SU-DHL-6 (cell line): Measurements from ENCODE around the gene MYOZ3.

ENCODE experiments used
- H2AFZ ChIP-seq: fragments of 200-600 bp; sonication (generic); 2 replicates; pipeline ENCODE4 v1.6.1; 2014; ENCODE audit warnings: low read depth, mild to moderate bottlenecking, moderate library complexity, mixed read lengths, antibody characterized with exemption, low read length; ENCODE audit not compliant: severe bottlenecking
- H3F3A ChIP-seq: fragments of 200-600 bp; shearing (Covaris generic); 2 replicates; pipeline ENCODE4 v1.6.0; 2016; ENCODE audit warnings: antibody characterized with exemption, mild to moderate bottlenecking; ENCODE audit not compliant: insufficient read depth
- H3K27ac ChIP-seq: fragments of 200-600 bp; sonication (generic); 2 replicates; pipeline ENCODE4 v1.5.1; 2016; ENCODE audit warnings: low read depth, mild to moderate bottlenecking, low read length, moderate library complexity, mixed read lengths
- H3K27me3 ChIP-seq: fragments of 200-600 bp; sonication (generic), shearing (Covaris generic); 2 replicates; pipeline ENCODE4 v1.6.0; 2014; ENCODE audit warnings: mild to moderate bottlenecking, low read length
- H3K36me3 ChIP-seq: fragments of 200-600 bp; sonication (generic); 2 replicates; pipeline ENCODE4 v1.6.1; 2014; ENCODE audit warnings: mild to moderate bottlenecking, low read length, mixed read lengths
- H3K4me2 ChIP-seq: fragments of 300-600, 200-600 bp; shearing (Covaris generic), sonication (generic); 2 replicates; pipeline ENCODE4 v1.6.0; 2014; ENCODE audit warnings: low read length, low read depth, mild to moderate bottlenecking; ENCODE audit not compliant: poor library complexity, severe bottlenecking
- H3K4me3 ChIP-seq: fragments of 200-600 bp; sonication (generic); 2 replicates; pipeline ENCODE4 v1.5.1; 2014; ENCODE audit warnings: antibody characterized with exemption, low read length, mild to moderate bottlenecking, mixed read lengths; ENCODE audit not compliant: insufficient read depth, poor library complexity, severe bottlenecking
- H3K79me2 ChIP-seq: fragments of 200-600 bp; sonication (generic); 2 replicates; pipeline ENCODE4 v1.6.1; 2014; ENCODE audit warnings: mild to moderate bottlenecking, low read length, moderate library complexity; ENCODE audit not compliant: insufficient read depth
- H3K9ac ChIP-seq: fragments of 200-600 bp; sonication (generic); 2 replicates; pipeline ENCODE4 v1.7.0; 2014; ENCODE audit warnings: mild to moderate bottlenecking, low read length
- H3K9me2 ChIP-seq: fragments of 200-600 bp; sonication (generic); replicated peaks from 2 replicates; pipeline ENCODE4 v1.6.1; 2014; ENCODE audit warnings: low read length; ENCODE audit not compliant: insufficient read depth
- H3K9me3 ChIP-seq: fragments of 200-600 bp; sonication (generic); 2 replicates; pipeline ENCODE4 v1.6.1; 2014; ENCODE audit warnings: low read length, mixed read lengths; ENCODE audit not compliant: insufficient read depth
- H4K20me1 ChIP-seq: fragments of 200-600 bp; sonication (generic); 2 replicates; pipeline ENCODE4 v1.6.1; 2014; ENCODE audit warnings: low read depth, mild to moderate bottlenecking, antibody characterized with exemption, low read length, moderate library complexity, mixed read lengths
- CTCF ChIP-seq: fragments of 200-600 bp; sonication (generic); IDR thresholded peaks from one replicate; pipeline ENCODE4 v1.5.1; 2017; ENCODE audit warnings: antibody characterized with exemption, mild to moderate bottlenecking, low read length, moderate library complexity; ENCODE audit not compliant: insufficient read depth, poor library complexity, severe bottlenecking
- EZH2phosphoT487 ChIP-seq: fragments of 200-600 bp; sonication (generic), shearing (Covaris generic); conservative IDR thresholded peaks from 2 replicates; pipeline ENCODE4 v1.6.1; 2018; ENCODE audit warnings: mild to moderate bottlenecking, antibody characterized with exemption, low read length, moderate library complexity, mixed read lengths

Gene MYOZ3

DNA sequence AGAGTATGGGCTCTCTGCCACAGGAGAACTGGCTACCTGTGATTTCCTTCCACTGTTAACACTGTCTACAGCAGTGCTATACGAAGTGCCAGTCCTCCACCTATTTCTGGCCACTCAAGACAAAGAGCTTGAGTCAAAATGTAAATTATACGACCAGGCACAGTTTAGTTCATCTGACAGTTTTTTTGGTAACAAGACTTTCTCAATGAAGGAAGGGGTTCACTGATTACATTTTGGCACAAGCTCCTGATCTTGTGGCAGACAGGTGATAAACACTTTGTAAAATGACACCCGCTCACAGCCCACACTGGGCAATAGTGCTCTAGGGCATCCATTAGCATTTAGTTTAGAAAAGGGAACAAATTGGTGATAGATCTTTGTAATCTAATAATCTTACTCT is 31.2 kb downstream of the MYOZ3 start:
- Histone ChIP-seq H2AFZ (no peak overlapping the region), H3K27me3 (no peaks in the 10 kb centered on the region), H3K4me2 (no peak overlapping the region), H3K79me2 (no peaks in the 10 kb centered on the region), H3K27ac (no peak overlapping the region), H3K9me2 (no peaks in the 10 kb centered on the region), H3F3A (no peaks in the 10 kb centered on the region), H3K36me3 (peaks cover 35% of the 10 kb centered on the region; the same call in 1 of the 2 replicates), H4K20me1 (no peaks in the 10 kb centered on the region), H3K9me3 (no peaks in the 10 kb centered on the region), H3K9ac (no peak overlapping the region), H3K4me3 (no peak overlapping the region)
- TF ChIP-seq CTCF (no peak), EZH2phosphoT487 (no peak)

GRCh38 chr5:150694612-150695011 is 33.6 kb downstream of the MYOZ3 start:
- Histone ChIP-seq H3K36me3 (peaks cover 51% of the 10 kb centered on the region; the same call in 1 of the 2 replicates), H3K4me3 (no peak overlapping the region), H3K9me2 (no peaks in the 10 kb centered on the region), H4K20me1 (no peaks in the 10 kb centered on the region), H2AFZ (no peak overlapping the region), H3K4me2 (no peak overlapping the region), H3K9ac (no peak overlapping the region), H3K27ac (no peak overlapping the region), H3K79me2 (peaks cover 14% of the 10 kb centered on the region), H3F3A (no peaks in the 10 kb centered on the region), H3K9me3 (no peaks in the 10 kb centered on the region), H3K27me3 (no peaks in the 10 kb centered on the region)
- no peak for TF ChIP-seq EZH2phosphoT487
- no peak for TF ChIP-seq CTCF

GRCh38 chr5:150700246-150700593 is 39.2 kb downstream of the MYOZ3 start:
- Histone ChIP-seq H4K20me1 (no peaks in the 10 kb centered on the region), H3K27ac (no peak overlapping the region), H3K4me2 (peak overlapping the region; percentile 81), H3K4me3 (peak overlapping the region; percentile 96), H2AFZ (no peak overlapping the region), H3K27me3 (no peaks in the 10 kb centered on the region), H3K9me2 (no peaks in the 10 kb centered on the region), H3K79me2 (peaks cover 25% of the 10 kb centered on the region), H3K36me3 (peaks cover 29% of the 10 kb centered on the region; the same call in 1 of the 2 replicates), H3K9ac (peak overlapping the region; percentile 98), H3F3A (no peaks in the 10 kb centered on the region), H3K9me3 (no peaks in the 10 kb centered on the region)
- TF ChIP-seq EZH2phosphoT487 = no peak
- TF ChIP-seq CTCF = no peak
